Neuronal stem cell (in vitro differentiated cells): Measurements from ENCODE around the gene KRT84.

Experiments used
- DNase-seq: peaks from one replicate; pipeline ENCODE4 v3.0.0-alpha.2; 2013; ENCODE audit warnings: low spot score
- H2AFZ ChIP-seq: one replicate; pipeline ENCODE4 v1.6.1; 2013; ENCODE audit warnings: mild to moderate bottlenecking, low read length, inconsistent platforms
- H2AK5ac ChIP-seq: 2 replicates; pipeline ENCODE4 v1.6.1; 2013; ENCODE audit warnings: low read depth, mild to moderate bottlenecking, inconsistent platforms, low read length, moderate library complexity, mixed read lengths
- H2BK120ac ChIP-seq: 2 replicates; pipeline ENCODE4 v1.6.1; 2013; ENCODE audit warnings: low read depth, mild to moderate bottlenecking, inconsistent platforms, low read length, moderate library complexity, mixed read lengths
- H2BK12ac ChIP-seq: one replicate; pipeline ENCODE4 v1.6.1; 2013; ENCODE audit warnings: low read length, inconsistent platforms
- H2BK15ac ChIP-seq: 2 replicates; pipeline ENCODE4 v1.6.1; 2013; ENCODE audit warnings: mild to moderate bottlenecking, low read length, inconsistent platforms, mixed read lengths
- H2BK5ac ChIP-seq: one replicate; pipeline ENCODE4 v1.6.1; 2013; ENCODE audit warnings: inconsistent platforms, mild to moderate bottlenecking, low read length, moderate library complexity
- H3K14ac ChIP-seq: one replicate; pipeline ENCODE4 v1.6.1; 2013; ENCODE audit warnings: low read length, inconsistent platforms
- H3K18ac ChIP-seq: 2 replicates; pipeline ENCODE4 v1.6.1; 2013; ENCODE audit warnings: low read length, inconsistent platforms
- H3K23ac ChIP-seq: 2 replicates; pipeline ENCODE4 v1.6.1; 2013; ENCODE audit warnings: low read depth, mild to moderate bottlenecking, mixed read lengths, low read length, inconsistent platforms; ENCODE audit not compliant: poor library complexity
- H3K27ac ChIP-seq: replicated peaks from 3 replicates; pipeline ENCODE4 v1.5.1; 2013; ENCODE audit warnings: low read length, inconsistent platforms
- H3K27me3 ChIP-seq, 3 experiments: 2 replicates each; pipeline ENCODE4 v1.6.1; 2013; ENCODE audit warnings: low read length in 3 of 3, mild to moderate bottlenecking in 2 of 3, inconsistent platforms in 1 of 3, low read depth in 1 of 3, mixed read lengths in 1 of 3, moderate library complexity in 1 of 3; ENCODE audit not compliant: control insufficient read depth in 3 of 3, insufficient read depth in 3 of 3
- H3K36me3 ChIP-seq, 2 donors: replicated peaks in 1 of 2; 2 replicates each; pipeline ENCODE4 v1.6.1; 2013; ENCODE audit warnings: low read length in 2 of 2; ENCODE audit not compliant: control insufficient read depth in 2 of 2, insufficient read depth in 2 of 2
- H3K4ac ChIP-seq: 2 replicates; pipeline ENCODE4 v1.6.1; 2013; ENCODE audit warnings: inconsistent platforms, mild to moderate bottlenecking, low read length, moderate library complexity
- H3K4me1 ChIP-seq, 2 donors: 1 replicate in 1 of 2; 2 replicates in 1 of 2; pipeline ENCODE4 v1.6.1; 2013; ENCODE audit warnings: low read length in 2 of 2, low read depth in 1 of 2; ENCODE audit not compliant: control insufficient read depth in 2 of 2, insufficient read depth in 1 of 2
- H3K4me2 ChIP-seq: one replicate; pipeline ENCODE4 v1.6.1; 2013; ENCODE audit warnings: mild to moderate bottlenecking, low read length, inconsistent platforms; ENCODE audit not compliant: insufficient read depth, poor library complexity, severe bottlenecking
- H3K4me3 ChIP-seq, 2 donors: 2 replicates each; pipeline ENCODE4 v1.5.1; 2013; ENCODE audit warnings: low read length in 2 of 2, mild to moderate bottlenecking in 2 of 2, inconsistent platforms in 1 of 2, moderate library complexity in 1 of 2
- H3K79me1 ChIP-seq: one replicate; pipeline ENCODE4 v1.6.1; 2013; ENCODE audit warnings: low read depth, mild to moderate bottlenecking, inconsistent platforms, low read length, moderate library complexity
- H3K9ac ChIP-seq: one replicate; pipeline ENCODE4 v1.6.1; 2013; ENCODE audit warnings: mild to moderate bottlenecking, low read depth, low read length, inconsistent platforms; ENCODE audit not compliant: poor library complexity
- H3K9me3 ChIP-seq, 2 donors: replicated peaks in 1 of 2; 2 replicates each; pipeline versions ENCODE3 to v1.6.1; 2013; ENCODE audit warnings: low read length in 2 of 2, mild to moderate bottlenecking in 2 of 2, inconsistent platforms in 1 of 2, low read depth in 1 of 2, mixed read lengths in 1 of 2, moderate library complexity in 1 of 2; ENCODE audit not compliant: control insufficient read depth in 2 of 2, insufficient read depth in 1 of 2
- H4K8ac ChIP-seq: one replicate; pipeline ENCODE4 v1.6.1; 2013; ENCODE audit warnings: low read depth, mild to moderate bottlenecking, inconsistent platforms, low read length, moderate library complexity
- H4K91ac ChIP-seq: one replicate; pipeline ENCODE4 v1.6.1; 2013; ENCODE audit warnings: low read length, low read depth, mild to moderate bottlenecking, inconsistent platforms; ENCODE audit not compliant: poor library complexity
- WGBS, 2 donors: extraction: QIAGEN DNeasy Blood & Tissue Kit; methylation state at CpG; one replicate each; pipeline ENCODE4 v1.1.7; 2013; ENCODE audit warnings: missing lambda C conversion rate in 2 of 2, mixed read lengths in 1 of 2; ENCODE audit not compliant: insufficient read length in 2 of 2, insufficient replicate concordance in 1 of 2; ENCODE audit errors: extremely low coverage in 2 of 2; 5-methylcytosine and 5-hydroxymethylcytosine counted together

KRT84 gene

DNA sequence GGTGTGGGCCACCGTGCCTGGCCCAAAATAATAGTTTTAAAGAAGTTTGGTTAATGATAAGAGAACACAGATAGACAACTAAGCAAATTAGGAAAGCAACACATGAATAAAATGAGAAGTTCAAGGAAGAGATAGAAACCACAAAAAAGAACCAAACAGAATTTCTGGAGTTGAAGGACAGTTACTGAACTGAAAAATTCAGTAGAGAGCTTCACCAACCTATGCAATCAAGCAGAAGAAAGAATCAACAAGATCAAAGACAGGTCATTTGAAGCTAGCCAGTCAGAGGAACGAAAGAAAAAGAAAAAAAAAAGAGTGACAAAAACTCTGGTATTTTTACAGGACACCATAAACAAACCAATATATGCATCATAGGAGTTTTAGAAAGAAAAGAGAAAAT lies 48.8 kb downstream of the KRT84 start:
- no peak for DNase-seq
- H2BK120ac ChIP-seq, result no peak overlapping the region
- no peak overlapping the region for H3K4me2 ChIP-seq
- no peak overlapping the region for H3K4me3 ChIP-seq
- no peak overlapping the region for H3K4ac ChIP-seq
- no peak overlapping the region for H2BK15ac ChIP-seq
- peaks cover 0 to 3% of the 10 kb centered on the region in 2 donors for H3K9me3 ChIP-seq
- H3K18ac ChIP-seq, result no peak overlapping the region
- H3K23ac ChIP-seq, result no peak overlapping the region
- no peak overlapping the region for H2BK5ac ChIP-seq
- H3K36me3 ChIP-seq, result no peaks in the 10 kb centered on the region
- no peak overlapping the region for H2BK12ac ChIP-seq
- H3K27me3 ChIP-seq, result peaks cover 0 to 4% (median 0%) of the 10 kb centered on the region in 3 experiments
- H2AFZ ChIP-seq, result no peak overlapping the region
- no peak overlapping the region for H3K9ac ChIP-seq
- no peak overlapping the region for H2AK5ac ChIP-seq
- no peak overlapping the region for H3K27ac ChIP-seq
- H3K79me1 ChIP-seq, result no peaks in the 10 kb centered on the region
- no CpG with 5 or more reads among the region's 2 CpGs for WGBS, 2 donors
- H3K14ac ChIP-seq, result no peak overlapping the region
- no peak overlapping the region for H4K8ac ChIP-seq
- H3K4me1 ChIP-seq, result peaks cover 0 to 2% of the 10 kb centered on the region in 2 donors
- H4K91ac ChIP-seq, result no peak overlapping the region

DNA sequence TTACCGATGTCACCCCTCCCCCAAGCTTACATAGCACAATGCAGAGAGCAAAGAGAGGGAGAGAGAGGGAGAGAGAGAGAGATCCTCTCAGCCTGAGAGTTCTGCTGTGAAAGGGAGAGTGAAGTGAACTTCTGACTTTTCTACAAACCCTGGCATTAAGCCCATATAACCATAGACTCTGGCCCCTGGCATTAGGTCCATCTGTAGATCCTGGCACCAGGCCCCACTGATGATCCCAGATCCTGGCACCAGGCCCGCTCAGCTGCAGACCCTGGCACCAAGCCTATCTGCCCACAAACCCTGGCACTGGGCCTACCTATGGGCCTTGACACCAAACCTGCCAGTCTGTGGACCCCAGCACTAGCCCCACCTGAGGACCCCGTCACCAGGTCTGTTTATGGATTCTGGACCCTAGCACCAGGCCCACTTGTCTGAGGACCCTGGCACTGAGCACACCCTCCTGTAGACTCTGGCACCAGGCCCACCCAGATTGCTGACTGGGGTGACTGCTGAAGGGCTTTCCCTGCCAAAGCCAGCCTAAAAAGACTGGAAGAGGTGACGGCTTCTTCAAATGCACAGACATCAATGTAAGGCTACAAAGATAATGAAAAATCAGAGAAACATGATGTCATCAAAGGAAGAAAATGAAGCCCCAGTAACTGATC lies 49.7 kb downstream of the KRT84 start:
- H3K9me3 ChIP-seq, result peaks cover 0 to 3% of the 10 kb centered on the region in 2 donors
- no peak overlapping the region for H3K27ac ChIP-seq
- no peak for DNase-seq
- H3K4ac ChIP-seq, result no peak overlapping the region
- no peak overlapping the region for H3K4me3 ChIP-seq
- no peak overlapping the region for H2BK12ac ChIP-seq
- H3K27me3 ChIP-seq, result peaks cover 0 to 4% (median 0%) of the 10 kb centered on the region in 3 experiments
- H3K79me1 ChIP-seq, result no peaks in the 10 kb centered on the region
- H2BK5ac ChIP-seq, result no peak overlapping the region
- H3K18ac ChIP-seq, result no peak overlapping the region
- no peak overlapping the region for H3K4me2 ChIP-seq
- WGBS, 2 donors, result no CpG with 5 or more reads among the region's 4 CpGs
- peak overlapping the region; percentile 17 for H3K23ac ChIP-seq
- no peaks in the 10 kb centered on the region for H3K36me3 ChIP-seq
- H3K4me1 ChIP-seq, result peaks cover 0 to 2% of the 10 kb centered on the region in 2 donors
- H4K8ac ChIP-seq, result no peak overlapping the region
- H2BK15ac ChIP-seq, result no peak overlapping the region
- H3K9ac ChIP-seq, result no peak overlapping the region
- H2AK5ac ChIP-seq, result no peak overlapping the region
- peak overlapping the region; percentile 41 for H3K14ac ChIP-seq
- no peak overlapping the region for H2BK120ac ChIP-seq
- no peak overlapping the region for H4K91ac ChIP-seq
- no peak overlapping the region for H2AFZ ChIP-seq

DNA sequence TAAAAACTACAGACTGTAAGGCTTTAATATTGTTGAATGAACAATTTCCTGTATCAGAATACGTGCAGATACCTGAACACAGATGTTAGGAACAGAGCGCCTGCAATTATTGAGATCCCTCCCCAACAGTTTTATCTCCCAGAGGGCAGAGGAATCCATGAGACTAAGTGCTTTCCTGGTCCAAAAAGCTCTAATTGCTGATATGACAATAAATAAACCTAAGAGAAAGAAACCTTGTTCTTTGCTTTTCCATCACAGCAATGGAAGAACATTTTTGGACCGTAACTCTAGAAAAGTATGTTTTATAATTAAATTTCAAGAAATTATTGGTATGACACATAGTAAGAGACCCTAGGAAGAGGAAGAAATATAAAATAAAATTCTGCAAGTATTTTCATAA lies 51.3 kb downstream of the KRT84 start:
- Histone ChIP-seq H3K4me2 (no peak overlapping the region), H2BK12ac (no peak overlapping the region), H2BK120ac (no peak overlapping the region), H4K8ac (no peak overlapping the region), H3K23ac (no peak overlapping the region), H3K18ac (no peak overlapping the region), H3K4me1 (no peaks in the 10 kb centered on the region), H4K91ac (no peak overlapping the region), H2AK5ac (no peak overlapping the region), H3K4me3 (no peak overlapping the region), H3K4ac (no peak overlapping the region), H3K9me3 (peaks cover 0 to 3% of the 10 kb centered on the region in 2 donors), H3K36me3 (no peaks in the 10 kb centered on the region), H3K27me3 (no peaks in the 10 kb centered on the region), H2BK15ac (no peak overlapping the region), H3K9ac (no peak overlapping the region), H3K79me1 (no peaks in the 10 kb centered on the region), H2AFZ (no peak overlapping the region), H2BK5ac (no peak overlapping the region), H3K27ac (no peak overlapping the region), H3K14ac (no peak overlapping the region)
- no peak for DNase-seq
- no CpG with 5 or more reads among the region's 3 CpGs for WGBS, 2 donors

DNA sequence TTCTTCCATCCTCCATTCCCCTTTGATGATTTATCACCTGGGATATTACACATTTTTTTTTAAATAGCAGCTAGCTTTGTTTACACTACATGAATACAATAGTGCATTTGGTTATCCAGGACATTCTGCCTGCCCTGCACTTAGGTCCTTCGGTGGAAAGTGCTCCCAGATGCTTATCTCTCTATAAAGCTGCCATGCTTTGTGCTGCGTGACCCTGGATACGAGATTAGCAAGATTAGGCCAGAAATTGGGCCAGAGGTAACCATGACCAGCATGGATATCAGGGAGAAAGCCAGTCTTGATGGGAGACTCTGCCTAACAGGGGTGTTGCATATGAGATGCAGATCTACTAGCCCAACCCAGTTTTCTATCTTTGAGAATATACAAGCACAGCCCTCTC lies 52.1 kb downstream of the KRT84 start:
- H2AFZ ChIP-seq, result no peak overlapping the region
- no peak overlapping the region for H3K4me2 ChIP-seq
- H3K4me3 ChIP-seq, result no peak overlapping the region
- H2BK15ac ChIP-seq, result no peak overlapping the region
- H3K4me1 ChIP-seq, result no peaks in the 10 kb centered on the region
- no peak overlapping the region for H2BK12ac ChIP-seq
- DNase-seq, result no peak
- WGBS, 2 donors, result no CpG with 5 or more reads among the region's 3 CpGs
- peaks cover 0 to 3% of the 10 kb centered on the region in 2 donors for H3K9me3 ChIP-seq
- H2AK5ac ChIP-seq, result no peak overlapping the region
- no peak overlapping the region for H2BK5ac ChIP-seq
- H2BK120ac ChIP-seq, result no peak overlapping the region
- H3K9ac ChIP-seq, result no peak overlapping the region
- no peak overlapping the region for H3K27ac ChIP-seq
- H3K79me1 ChIP-seq, result no peaks in the 10 kb centered on the region
- H4K8ac ChIP-seq, result no peak overlapping the region
- no peak overlapping the region for H4K91ac ChIP-seq
- H3K14ac ChIP-seq, result no peak overlapping the region
- H3K18ac ChIP-seq, result no peak overlapping the region
- H3K27me3 ChIP-seq, result no peaks in the 10 kb centered on the region
- H3K23ac ChIP-seq, result no peak overlapping the region
- H3K4ac ChIP-seq, result no peak overlapping the region
- no peaks in the 10 kb centered on the region for H3K36me3 ChIP-seq
